B cell (primary cell): ENCODE results near the gene ARID4B.

Source experiments
- CTCF ChIP-seq: fragments of 200-600 bp; IDR thresholded peaks from one replicate; pipeline ENCODE4 v1.8.0; 2022; ENCODE audit warnings: antibody characterized with exemption, mild to moderate bottlenecking
- EZH2 ChIP-seq: IDR thresholded peaks from 2 replicates; pipeline ENCODE4 v1.6.1; 2012; ENCODE audit warnings: borderline replicate concordance, low read depth, mild to moderate bottlenecking, moderate library complexity, low read length; ENCODE audit not compliant: insufficient read depth, poor library complexity, severe bottlenecking

- TF ChIP-seq CTCF (no peak), EZH2 (no peak)
Observed at GRCh38 chr1:235147269-235147668, 180.7 kb downstream of the ARID4B start.
